ENCODE results near the gene PLVAP.
"Not testable (repeated sequence)": the region's sequence is repeated elsewhere in the genome, so short reads cannot be mapped to it uniquely, and the experiment has no call there.

Gene PLVAP

DNA sequence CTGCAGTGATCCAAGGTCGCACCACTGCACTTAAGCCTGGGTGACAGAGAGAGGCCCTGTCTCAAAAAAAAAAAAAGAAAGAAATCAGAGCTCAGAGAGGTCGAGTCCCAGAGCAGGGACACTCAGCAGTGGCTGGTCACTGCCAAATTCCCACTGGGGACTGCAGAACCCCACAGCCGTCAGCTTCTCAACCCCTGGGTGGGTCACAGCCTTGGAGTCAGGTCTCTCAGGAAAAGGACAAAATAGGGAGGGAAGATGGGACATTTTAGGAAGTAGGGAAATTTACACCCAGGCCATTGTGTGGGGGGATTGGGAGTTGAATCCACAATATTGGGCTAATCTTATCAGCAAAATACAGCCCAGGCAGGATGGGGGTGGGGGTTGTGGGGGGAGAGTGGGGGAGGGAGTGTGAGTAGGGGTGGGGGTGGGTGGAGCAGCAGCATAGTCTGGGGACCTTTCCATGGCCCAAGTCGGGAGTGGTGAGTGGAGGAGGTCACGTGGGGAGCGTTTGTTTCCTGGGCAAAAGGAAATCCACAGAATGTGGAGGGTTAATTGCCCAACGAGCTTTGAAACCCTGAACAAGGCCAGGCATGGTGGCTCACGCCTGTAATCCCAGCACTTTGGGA, 21.9 kb upstream of the PLVAP start:
- no peak for DNase-seq

- no peak for DNase-seq
Observed at GRCh38 chr19:17394891-17395415, 17.8 kb upstream of the PLVAP start.

GRCh38 chr19:17393914-17394313, 16.8 kb upstream of the PLVAP start, which contains the start of gene CCDC194:
Gene CCDC194 (minus strand): TSS chr19:17394196. CDS start chr19:17394158, 38 bp downstream.
- no peak for DNase-seq

DNA sequence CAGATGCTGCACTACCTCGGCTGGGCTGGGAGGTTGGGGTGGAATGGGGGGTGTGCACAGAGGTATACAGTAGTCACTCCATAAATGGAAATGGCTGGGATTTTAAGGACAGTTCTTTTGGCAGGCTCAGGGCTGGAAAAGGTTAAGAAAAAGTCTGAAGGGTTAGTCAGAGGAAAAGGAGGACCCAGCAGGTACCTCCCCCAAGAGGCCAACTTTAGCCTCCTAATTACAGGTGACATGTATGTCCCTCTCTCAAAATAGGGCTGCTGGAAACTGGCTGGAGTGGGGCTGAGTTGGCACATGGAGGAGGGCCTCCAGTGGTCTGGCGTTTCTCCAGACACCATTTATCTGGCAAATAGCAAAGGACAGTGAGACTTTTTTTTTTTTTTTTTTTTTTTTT, 15.9 kb upstream of the PLVAP start:
- DNase-seq, result no peak

DNA sequence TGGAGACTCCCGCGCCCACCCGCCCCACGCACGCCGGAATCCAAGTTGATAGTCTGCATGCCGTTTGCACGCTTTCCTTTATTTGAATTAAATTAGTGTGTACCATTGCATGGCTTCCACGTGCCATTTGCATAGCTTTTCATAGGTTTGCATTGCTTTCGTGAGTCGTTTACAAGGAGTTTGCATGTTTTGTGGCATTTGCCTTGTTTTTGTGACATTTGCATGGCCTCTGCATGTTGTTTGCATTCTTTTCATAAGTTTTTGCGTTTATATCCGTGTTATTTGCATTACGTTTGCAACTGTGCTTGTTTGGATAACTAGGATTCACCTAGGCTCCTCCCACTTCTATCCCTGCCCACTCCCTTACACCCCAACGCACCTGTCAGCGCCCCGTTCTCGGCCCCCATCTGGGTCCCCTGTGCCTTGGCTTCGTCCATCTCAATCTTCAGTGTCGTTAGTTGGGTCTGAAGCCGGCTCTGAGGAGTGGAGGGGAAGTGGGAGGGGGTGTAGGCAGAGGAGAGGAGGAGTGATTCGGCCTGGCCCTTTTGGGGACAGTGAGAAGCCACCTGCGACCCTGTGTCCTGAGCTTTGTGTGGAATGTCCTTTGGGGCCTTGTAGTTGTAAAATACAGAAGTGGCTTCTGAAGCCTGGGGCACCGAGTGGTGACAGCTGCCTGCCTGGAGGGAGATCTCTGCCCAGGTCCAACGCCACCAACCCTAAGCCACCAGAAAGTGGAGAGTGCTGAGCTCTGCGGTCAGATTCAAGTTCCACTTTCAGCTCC, 14.4 kb upstream of the PLVAP start:
- DNase-seq, result no peak

- DNase-seq, result peak; percentile 41
Observed at GRCh38 chr19:17390665-17391370, 13.7 kb upstream of the PLVAP start.

- DNase-seq, result no peak
Observed at GRCh38 chr19:17389957-17390664, 13.0 kb upstream of the PLVAP start.

GRCh38 chr19:17389288-17389687, 12.1 kb upstream of the PLVAP start:
- no peak for DNase-seq

DNA sequence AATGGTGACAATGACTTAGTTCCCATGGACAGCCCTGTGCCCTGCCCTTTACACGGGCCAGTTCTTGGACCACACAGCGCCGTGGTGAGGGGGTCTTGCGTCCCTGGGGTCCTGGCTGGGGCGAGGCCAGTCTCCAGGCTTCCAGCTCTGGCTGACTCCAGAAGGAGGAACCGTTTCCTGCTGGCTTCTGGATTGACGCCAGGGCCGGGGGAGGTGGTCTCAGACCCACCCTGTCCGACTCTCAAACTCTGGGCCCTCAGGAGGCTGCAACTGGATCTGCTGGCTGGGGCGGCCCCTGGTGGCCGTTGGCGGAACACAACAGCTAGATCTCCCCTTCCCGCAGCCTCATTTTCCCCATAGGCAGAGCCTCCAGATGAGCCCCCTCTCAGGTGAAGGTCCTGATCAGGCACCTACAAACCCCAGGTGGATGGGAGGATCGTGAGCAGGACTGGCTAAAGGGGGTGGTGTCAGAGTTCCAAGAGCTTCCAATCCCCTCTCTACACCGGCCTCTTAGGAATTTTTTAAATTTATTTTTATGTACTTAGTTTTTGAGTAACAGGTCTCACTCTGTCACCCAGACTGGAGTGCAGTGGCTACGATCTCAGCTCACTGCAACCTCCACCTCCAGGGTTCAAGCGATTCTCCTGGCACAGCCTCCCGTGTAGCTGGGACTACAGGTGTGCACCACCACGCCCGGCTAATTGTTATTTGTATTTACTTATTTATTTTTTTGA, 8.9 kb upstream of the PLVAP start:
- no peak for DNase-seq

DNA sequence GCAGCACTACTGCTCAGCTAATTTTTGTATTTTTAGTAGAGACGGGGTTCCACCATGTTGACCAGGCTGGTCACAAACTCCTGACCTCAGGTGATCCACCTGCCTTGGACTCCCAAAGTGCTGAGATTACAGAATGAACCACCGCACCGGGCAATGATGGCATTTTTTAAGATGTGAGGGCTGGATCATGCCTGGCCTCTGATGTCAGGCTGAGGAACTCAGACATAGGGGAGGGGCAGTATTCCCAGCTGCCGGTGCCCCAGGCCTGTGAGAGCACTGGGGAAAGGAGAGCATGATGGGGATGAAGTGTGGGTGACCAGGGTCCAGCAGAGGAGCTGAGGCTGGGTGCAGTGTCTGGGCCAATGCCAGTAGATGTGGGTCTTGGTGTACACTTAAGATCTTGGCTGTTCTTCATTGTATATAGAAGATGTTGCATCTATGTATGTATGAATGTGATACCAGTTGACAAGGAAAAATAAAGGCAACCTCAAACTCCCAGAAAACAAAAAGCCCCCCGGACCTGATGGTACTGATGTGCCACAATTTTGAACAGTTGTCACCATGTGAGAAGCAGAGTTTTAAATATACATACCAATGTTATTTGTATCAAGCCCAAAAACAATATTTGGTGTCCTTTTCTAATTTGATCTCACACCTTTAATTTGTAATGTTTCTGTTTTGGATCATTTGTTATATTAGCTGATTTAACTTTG, 3.4 kb upstream of the PLVAP start:
- no peak for DNase-seq

- DNase-seq, result no peak
Observed at GRCh38 chr19:17379221-17379631, 2.1 kb upstream of the PLVAP start.

DNA sequence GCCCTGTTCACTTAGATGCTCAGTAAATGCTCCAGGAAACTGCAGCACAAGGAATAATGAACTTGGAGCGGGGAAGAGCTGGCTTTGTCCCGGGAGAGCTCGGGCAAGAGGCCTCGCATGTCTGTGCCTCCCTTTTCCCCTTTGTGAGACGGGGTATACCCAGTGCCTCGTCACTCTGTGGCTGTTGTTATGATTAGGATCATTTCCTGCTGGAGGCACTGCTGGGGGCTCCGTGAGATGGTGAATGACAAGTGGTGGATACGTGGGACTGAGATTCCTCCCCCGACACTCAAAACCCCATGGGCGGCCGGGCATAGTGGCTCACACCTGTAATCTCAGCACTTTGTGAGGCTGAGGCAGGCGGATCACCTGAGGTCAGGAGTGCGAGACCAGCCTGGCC, 1.1 kb upstream of the PLVAP start:
- no peak for DNase-seq

DNA sequence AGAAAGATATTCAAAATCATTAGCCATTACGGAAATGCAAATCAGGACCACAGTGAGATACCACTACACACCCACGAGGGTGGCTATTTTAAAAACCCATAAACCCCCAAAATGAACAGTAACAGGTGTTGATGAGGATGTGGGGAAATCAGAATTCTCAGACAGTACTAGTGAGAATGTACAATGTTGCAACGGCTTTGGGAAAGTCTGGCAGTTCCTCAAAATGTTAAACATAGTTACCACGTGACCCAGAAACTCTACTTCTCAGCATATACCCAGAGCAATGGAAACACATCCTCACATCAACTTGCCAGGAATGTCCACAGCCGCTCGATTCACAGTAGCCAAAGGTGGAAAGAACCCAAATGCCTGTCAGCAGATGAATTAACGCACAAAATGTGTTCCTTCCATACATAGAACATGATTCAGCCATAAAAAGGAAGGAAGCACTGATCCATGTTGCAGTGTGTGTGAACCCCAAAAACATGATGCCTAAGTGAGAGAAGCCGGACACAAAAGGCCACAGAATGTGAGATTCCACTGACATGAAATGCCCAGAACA, 7.0 kb downstream of the PLVAP start:
- no peak for DNase-seq

- DNase-seq, result no peak
Observed at GRCh38 chr19:17365361-17365760, 11.8 kb downstream of the PLVAP start.

- DNase-seq, result not testable (repeated sequence)
Observed at GRCh38 chr19:17363852-17364605, 13.1 kb downstream of the PLVAP start.

DNA sequence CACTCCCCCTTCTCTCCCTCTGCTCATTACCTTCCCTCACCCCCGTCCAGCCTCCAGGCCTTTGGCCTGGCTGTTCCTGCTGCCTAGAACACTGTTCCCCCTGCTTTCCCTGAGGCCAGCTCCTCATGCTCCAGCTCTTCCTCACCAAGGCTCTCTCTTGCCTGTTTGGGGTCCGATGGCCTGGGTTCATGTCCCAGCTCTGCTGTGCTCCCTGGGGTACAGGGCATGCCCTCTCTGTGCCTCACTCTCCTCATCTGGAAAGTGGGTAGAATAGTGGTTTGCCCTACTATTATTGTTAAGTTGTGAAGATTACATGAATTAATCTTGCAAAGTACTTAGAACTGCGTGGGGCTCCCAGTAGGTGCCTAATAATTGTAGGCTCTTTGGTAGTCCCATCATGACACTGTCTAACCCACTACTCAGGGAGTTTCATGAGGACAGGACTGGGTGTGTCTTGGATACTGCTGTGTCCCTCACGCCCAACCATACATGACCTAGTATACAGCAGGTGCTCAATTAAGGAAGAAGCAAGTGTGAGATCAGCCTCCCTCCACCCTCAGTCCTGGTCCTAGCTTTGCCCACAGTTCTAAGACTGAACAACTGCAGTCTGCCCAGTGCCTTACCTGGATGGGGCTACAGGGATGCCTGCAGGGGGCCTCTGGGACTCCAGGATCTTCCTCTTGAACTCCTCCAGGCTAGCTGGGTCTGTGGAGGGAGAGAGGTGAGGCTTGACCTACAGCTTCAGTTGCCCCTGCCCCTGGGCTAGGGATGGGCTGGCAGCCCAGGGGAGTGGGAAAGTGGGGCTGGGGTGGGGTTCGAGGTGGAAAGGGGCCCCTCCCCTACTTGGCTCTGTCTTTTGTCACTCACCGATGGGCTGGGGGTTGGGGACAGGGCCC, 17.0 kb downstream of the PLVAP start:
- no peak for DNase-seq

GRCh38 chr19:17358395-17358794, 18.7 kb downstream of the PLVAP start:
- DNase-seq, result no peak

DNA sequence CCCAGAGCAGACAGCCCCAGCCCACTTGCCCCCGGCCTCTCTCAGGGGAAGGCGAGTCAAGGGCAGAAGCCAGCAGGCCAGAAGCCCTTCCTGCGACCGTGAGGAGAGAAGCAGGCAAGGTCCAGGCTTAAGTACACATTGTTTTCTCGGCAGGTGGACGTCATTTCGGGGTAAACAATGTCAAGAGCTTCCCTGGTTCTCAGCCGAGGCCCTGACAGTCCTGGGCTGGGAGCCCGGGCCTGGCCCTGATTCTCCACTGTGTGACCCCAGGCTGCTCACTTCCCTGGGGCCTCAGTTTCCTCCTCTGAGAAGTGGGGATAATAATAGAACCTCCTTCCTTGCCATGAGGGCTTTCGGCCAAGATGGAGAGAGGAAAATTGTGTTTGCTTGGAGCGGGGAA, 19.4 kb downstream of the PLVAP start:
- DNase-seq, result no peak

- no peak for DNase-seq
Observed at GRCh38 chr19:17357078-17357666, 20.0 kb downstream of the PLVAP start.

Measured in NCI-H1417 treated with DMSO at 0.1 percent for 48 hours (cell line).